K562 (cell line): ENCODE results near the gene PDE1A. TPM values are rescaled to one million over a fixed set of nuclear protein-coding genes. Genes with fewer than 3 reads are reported as not detected.
"Not testable (repeated sequence)": the region's sequence is repeated elsewhere in the genome, so short reads cannot be mapped to it uniquely, and the experiment has no call there.

ENCODE experiments used
- ATAC-seq: fragments of 200-7000 bp; cut with Tn5 transposase; 3 replicates; pipeline ENCODE4 v1.9.1; 2020; ENCODE audit warnings: moderate library complexity
- BruUV-seq: library from RNA; stranded (reverse); fragments of 400-500 nt; replicated peaks from 2 replicates; lab custom pipeline; 2021; lab: Mats Ljungman, UMichigan
- CTCF ChIA-PET: fragments of 300-600 bp; formaldehyde crosslinking; extraction: SDS; loops from one replicate; lab custom pipeline; 2021; ENCODE audit warnings: low intra/inter-chr PET ratio; lab: Yijun Ruan, JAX
- POLR2A ChIA-PET: fragments of 300-600, 350-650 bp; sonication (Branson Sonifier 250); formaldehyde crosslinking; extraction: SDS; loops from one replicate; lab custom pipeline; 2021; ENCODE audit warnings: antibody characterized with exemption, inconsistent platforms; lab: Yijun Ruan, JAX
- DNase-seq, 4 experiments: peaks; one replicate each; pipeline versions ENCODE4 v3.0.0 to v3.0.0-alpha.2; 2011 to 2018; ENCODE audit warnings: low spot score in 3 of 4, mixed read lengths in 3 of 4; ENCODE audit errors: extremely low read depth in 1 of 4
- FAIRE-seq: peaks from 2 replicates; lab custom pipeline; 2011; peaks lifted over from hg19 to GRCh38; lab: Jason Lieb, UNC
- H2AFZ ChIP-seq: 2 replicates; pipeline ENCODE4 v1.6.0; 2011; ENCODE audit warnings: low read depth, low read length, control low read depth, inconsistent platforms
- H3K27ac ChIP-seq: fragments of 200-600 bp; 3 replicates; pipeline ENCODE4 v1.8.0; 2011; ENCODE audit warnings: low read depth, mild to moderate bottlenecking, control low read depth, inconsistent platforms, low read length, moderate library complexity, mixed read lengths; ENCODE audit errors: extremely low read depth
- H3K27me3 ChIP-seq, 2 experiments: fragments of 300-600 bp in 1 of 2; 2 replicates in 1 of 2; 3 replicates in 1 of 2; pipeline versions ENCODE4 v1.6.0 to v1.8.0; 2011; ENCODE audit warnings: inconsistent platforms in 2 of 2, low read length in 2 of 2, mild to moderate bottlenecking in 1 of 2, mixed read lengths in 1 of 2, moderate library complexity in 1 of 2; ENCODE audit not compliant: control insufficient read depth in 2 of 2, insufficient read depth in 2 of 2
- H3K36me3 ChIP-seq: fragments of 300-600 bp; 3 replicates; pipeline ENCODE4 v1.8.0; 2011; ENCODE audit warnings: mild to moderate bottlenecking, low read length, inconsistent platforms; ENCODE audit not compliant: control insufficient read depth, insufficient read depth
- H3K4me1 ChIP-seq, 2 experiments: fragments of 200-600 bp in 1 of 2; replicated peaks in 1 of 2; 2 replicates in 1 of 2; 3 replicates in 1 of 2; pipeline versions ENCODE4 v1.5.1 to v1.8.0; 2011; ENCODE audit warnings: inconsistent platforms in 2 of 2, low read length in 2 of 2, mild to moderate bottlenecking in 1 of 2, mixed read lengths in 1 of 2, moderate library complexity in 1 of 2; ENCODE audit not compliant: control insufficient read depth in 2 of 2, insufficient read depth in 2 of 2
- H3K4me2 ChIP-seq: 2 replicates; pipeline ENCODE4 v1.6.1; 2011; ENCODE audit warnings: low read length, control low read depth, inconsistent platforms, mixed read lengths; ENCODE audit not compliant: insufficient read depth
- H3K4me3 ChIP-seq: fragments of 200-600 bp; sonication (generic), shearing (Covaris generic); 2 replicates; pipeline ENCODE4 v1.5.1; 2016; ENCODE audit warnings: control low read depth, inconsistent platforms
- H3K79me2 ChIP-seq: fragments of 200-600 bp; 3 replicates; pipeline ENCODE4 v1.8.0; 2011; ENCODE audit warnings: low read length, inconsistent platforms; ENCODE audit not compliant: control insufficient read depth, insufficient read depth
- H3K9ac ChIP-seq, 2 experiments: 2 replicates each; pipeline versions ENCODE4 v1.6.0 to v1.6.1; 2011; ENCODE audit warnings: low read depth in 2 of 2, low read length in 2 of 2, control low read depth in 1 of 2, inconsistent platforms in 1 of 2, mild to moderate bottlenecking in 1 of 2, mixed read lengths in 1 of 2; ENCODE audit not compliant: insufficient read depth in 1 of 2
- H3K9me1 ChIP-seq: one replicate; pipeline ENCODE4 v1.6.0; 2011; ENCODE audit warnings: inconsistent platforms, mild to moderate bottlenecking, low read length, moderate library complexity; ENCODE audit not compliant: control insufficient read depth, insufficient read depth
- H3K9me3 ChIP-seq: replicated peaks from 2 replicates; pipeline ENCODE4 v1.5.1; 2011; ENCODE audit warnings: low read depth, low read length, inconsistent platforms; ENCODE audit not compliant: control insufficient read depth, insufficient read depth
- H4K20me1 ChIP-seq: replicated peaks from 2 replicates; pipeline ENCODE4 v1.6.1; 2011; ENCODE audit warnings: low read length, inconsistent platforms, mixed read lengths; ENCODE audit not compliant: control insufficient read depth, insufficient read depth
- SPI1 ChIP-seq: IDR thresholded peaks from 2 replicates; pipeline ENCODE4 v1.6.1; 2011; ENCODE audit warnings: low read depth, low read length, control low read depth, borderline replicate concordance
- ZC3H11A ChIP-seq: IDR thresholded peaks from 2 replicates; pipeline ENCODE4 v1.6.1; 2012; ENCODE audit warnings: low read depth, low read length, improper control_type of control experiment
- WGBS: fragments of 100-300 bp; shearing (Covaris generic); methylation state at CpG from one replicate; pipeline ENCODE4 v1.1.6; 2016; ENCODE audit warnings: low coverage, mixed read lengths; ENCODE audit not compliant: insufficient coverage; ENCODE audit errors: missing lambda C conversion rate; 5-methylcytosine and 5-hydroxymethylcytosine counted together
- in situ Hi-C: fragments of 300-500 bp; cut with MboI; formaldehyde crosslinking; loops from 4 replicates; pipeline ENCODE4 v1.15.0; 2018; ENCODE audit warnings: inconsistent platforms, mixed read lengths
- intact Hi-C: fragments of 100-400 bp; cut with micrococcal nuclease; formaldehyde crosslinking; loops from 2 replicates; pipeline ENCODE4 v1.14.2; 2022
- polyA plus RNA-seq, 8 experiments: library from polyadenylated mRNA; depleted of rRNA in 4 of 8; stranded (reverse) in 5 of 8; unstranded in 3 of 8; fragments of >200 nt; fragmentation: Nextera tagmentation in 2 of 8; fragmentation: Illumina TruSeq in 1 of 8; extraction: Ambion mirVana in 2 of 8; extraction: Trizol in 1 of 8; gene quantifications; 2 replicates each; pipeline versions ENCODE4 v1.2.1 to v1.2.3, GENCODE V29; 2011 to 2014; ENCODE audit warnings: inconsistent platforms in 1 of 8, missing spikeins in 1 of 8
- total RNA-seq, 7 experiments: library from RNA; depleted of rRNA in 6 of 7; stranded (reverse); fragments of >200 nt in 6 of 7; fragmentation: Illumina TruSeq in 2 of 7; extraction: Trizol in 2 of 7; gene quantifications; 2 replicates each; pipeline versions ENCODE4 v1.2.1 to v1.2.3, GENCODE V29; 2011 to 2021; ENCODE audit warnings: low replicate concordance in 1 of 7

The PDE1A gene
- total and polyA plus RNA-seq, 9 of the 15 experiments (the other 6 are each of a cell fraction or from before 2014, with no cell fraction given), result 0.14 to 0.91 (median 0.32) TPM

DNA sequence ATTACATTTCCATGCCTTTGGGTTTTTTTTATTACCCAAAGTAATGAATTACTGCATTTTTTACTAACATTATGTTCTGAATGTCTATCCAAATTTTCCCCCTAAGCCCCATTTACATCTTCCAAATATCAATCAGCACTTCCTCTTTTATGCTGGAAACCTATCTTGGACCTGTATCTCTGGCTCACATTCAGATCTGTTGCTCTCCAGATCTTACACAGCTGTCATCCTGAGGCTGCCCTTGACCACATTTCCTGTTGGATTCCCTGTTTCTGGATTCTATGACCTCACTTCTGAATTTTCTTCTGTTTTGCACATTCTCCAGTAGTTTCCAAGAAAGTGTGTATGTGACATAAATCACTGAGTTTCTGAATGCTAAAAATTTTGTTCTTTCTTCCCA is 146.7 kb downstream of the PDE1A start:
- Histone ChIP-seq H3K9ac (no peak overlapping the region), H3K4me1 (no peaks in the 10 kb centered on the region), H4K20me1 (no peaks in the 10 kb centered on the region), H2AFZ (no peak overlapping the region), H3K4me2 (no peak overlapping the region), H3K4me3 (no peak overlapping the region), H3K27ac (no peak overlapping the region), H3K27me3 (no peaks in the 10 kb centered on the region), H3K36me3 (no peaks in the 10 kb centered on the region), H3K9me3 (no peaks in the 10 kb centered on the region), H3K79me2 (no peaks in the 10 kb centered on the region), H3K9me1 (no peaks in the 10 kb centered on the region)
- no peak for ATAC-seq
- no peak for DNase-seq
- intact Hi-C loops (no loop called here), in situ Hi-C loops (no loop called here)
- ChIA-PET POLR2A (no interaction called here), CTCF (no interaction called here)
- FAIRE-seq, result no peak
- TF ChIP-seq ZC3H11A, result no peak
- TF ChIP-seq SPI1, result peak; percentile 63
- BruUV-seq, result no TSS peak

DNA sequence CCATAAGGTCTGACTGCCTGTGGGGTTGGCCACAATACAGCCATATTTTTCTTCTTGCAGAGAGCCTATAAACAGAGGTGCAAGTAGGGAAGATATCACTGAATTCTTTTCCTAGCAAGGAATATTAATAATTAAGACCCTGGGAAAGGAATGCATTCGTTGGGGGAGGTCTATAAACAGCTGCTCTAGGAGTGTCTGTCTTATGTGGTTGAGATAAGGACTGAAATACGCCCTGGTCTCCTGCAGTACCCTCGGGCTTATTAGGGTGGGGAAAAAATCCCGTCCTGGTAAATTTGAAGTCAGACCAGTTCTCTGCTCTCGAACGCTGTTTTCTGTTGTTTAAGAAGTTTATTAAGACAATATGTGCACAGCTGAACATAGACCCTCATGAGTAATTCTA is 150.2 kb downstream of the PDE1A start:
- H3K36me3 ChIP-seq, H3K9me1 ChIP-seq, BruUV-seq, H3K9ac ChIP-seq, H3K79me2 ChIP-seq, CTCF ChIA-PET, H3K27me3 ChIP-seq, H3K4me3 ChIP-seq, H2AFZ ChIP-seq, H3K4me2 ChIP-seq, in situ Hi-C loops, FAIRE-seq, H3K4me1 ChIP-seq, H3K27ac ChIP-seq, ATAC-seq, POLR2A ChIA-PET, H3K9me3 ChIP-seq, H4K20me1 ChIP-seq, intact Hi-C loops: not testable (repeated sequence)
- WGBS, result 3% methylated on average over 6 of the region's 6 CpGs
- peak in 1 of 4 experiments; percentile 2 for DNase-seq
